GM18508 (cell line): ENCODE data around the gene BAX.

ENCODE experiments used
- ATAC-seq: cut with Tn5 transposase; IDR thresholded peaks from one replicate; pipeline ENCODE4 v1.9.1; 2021; ENCODE audit warnings: moderate number of reproducible peaks; ENCODE audit not compliant: insufficient read depth, unreplicated experiment

The BAX gene

DNA sequence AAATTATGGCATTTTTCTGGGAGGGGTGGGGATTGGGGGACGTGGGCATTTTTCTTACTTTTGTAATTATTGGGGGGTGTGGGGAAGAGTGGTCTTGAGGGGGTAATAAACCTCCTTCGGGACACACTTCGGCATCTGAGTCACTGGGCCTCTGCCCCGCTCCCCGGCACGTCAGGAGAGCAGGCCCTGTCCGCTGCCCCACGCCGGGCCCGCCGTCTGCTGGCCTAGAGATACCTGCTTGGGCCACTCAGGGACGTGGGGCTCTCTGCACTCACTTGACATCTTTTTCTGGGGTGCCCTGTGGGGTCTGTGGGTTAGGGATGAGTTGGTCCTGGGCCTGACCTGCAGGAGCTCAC, 7.0 kb downstream of the BAX start:
- no peak for ATAC-seq

DNA sequence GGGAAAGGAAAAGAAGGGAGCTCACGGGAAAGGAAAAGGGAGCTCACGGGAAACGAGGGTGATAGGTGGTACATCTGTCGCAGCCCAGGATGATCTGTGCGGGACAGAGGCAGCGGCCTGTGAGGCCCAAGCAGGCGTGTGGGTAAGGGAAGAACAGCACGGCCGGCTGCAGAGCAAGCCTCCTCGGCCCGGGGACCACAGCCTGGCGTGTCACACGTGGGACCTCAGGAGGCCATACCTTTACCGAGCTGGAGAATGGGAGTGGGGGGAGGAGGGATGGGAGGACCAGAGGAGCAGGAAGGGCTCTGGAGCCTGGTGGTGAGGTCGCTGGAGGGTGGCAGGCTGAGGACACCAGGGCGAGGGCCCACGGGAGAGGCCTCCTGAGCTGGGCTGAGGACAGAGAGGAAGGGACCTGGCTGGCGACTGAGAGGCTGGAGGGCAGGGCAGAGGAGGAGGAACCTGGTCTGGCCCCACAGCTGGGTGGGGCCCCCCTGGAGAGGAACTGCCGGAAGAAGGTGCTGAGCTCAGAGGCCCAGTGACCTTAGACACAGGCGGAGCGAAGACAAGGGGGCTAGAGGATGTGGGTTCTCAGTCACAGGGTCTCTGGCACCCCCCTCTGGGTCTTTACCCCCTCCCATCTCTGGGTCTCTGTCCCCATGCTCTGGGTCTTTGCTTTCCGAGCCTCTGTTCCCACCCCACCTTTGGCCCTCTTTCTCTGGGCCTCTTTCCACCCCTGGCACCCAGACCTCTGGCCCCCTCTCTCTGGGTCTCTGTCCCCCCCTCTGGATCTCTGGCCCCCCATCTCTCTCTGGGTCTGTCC, 7.6 kb downstream of the BAX start:
- ATAC-seq, result no peak

DNA sequence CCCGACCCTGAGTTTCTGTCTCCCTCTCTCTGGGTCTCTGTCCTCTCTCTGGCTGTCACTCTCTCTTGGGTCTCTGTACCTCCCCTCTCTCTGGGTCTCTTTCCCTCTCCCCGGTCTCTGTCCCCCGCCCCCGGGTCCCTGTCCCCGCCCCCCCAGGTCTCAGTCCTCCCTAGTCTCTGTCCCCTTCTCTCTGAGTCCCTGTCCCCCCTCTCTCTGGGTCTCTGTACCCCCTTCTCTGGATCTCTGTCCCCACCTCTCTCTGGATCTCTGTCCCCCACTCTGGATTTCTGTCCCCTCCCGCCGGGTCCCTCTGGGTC, 8.1 kb downstream of the BAX start:
- no peak for ATAC-seq

DNA sequence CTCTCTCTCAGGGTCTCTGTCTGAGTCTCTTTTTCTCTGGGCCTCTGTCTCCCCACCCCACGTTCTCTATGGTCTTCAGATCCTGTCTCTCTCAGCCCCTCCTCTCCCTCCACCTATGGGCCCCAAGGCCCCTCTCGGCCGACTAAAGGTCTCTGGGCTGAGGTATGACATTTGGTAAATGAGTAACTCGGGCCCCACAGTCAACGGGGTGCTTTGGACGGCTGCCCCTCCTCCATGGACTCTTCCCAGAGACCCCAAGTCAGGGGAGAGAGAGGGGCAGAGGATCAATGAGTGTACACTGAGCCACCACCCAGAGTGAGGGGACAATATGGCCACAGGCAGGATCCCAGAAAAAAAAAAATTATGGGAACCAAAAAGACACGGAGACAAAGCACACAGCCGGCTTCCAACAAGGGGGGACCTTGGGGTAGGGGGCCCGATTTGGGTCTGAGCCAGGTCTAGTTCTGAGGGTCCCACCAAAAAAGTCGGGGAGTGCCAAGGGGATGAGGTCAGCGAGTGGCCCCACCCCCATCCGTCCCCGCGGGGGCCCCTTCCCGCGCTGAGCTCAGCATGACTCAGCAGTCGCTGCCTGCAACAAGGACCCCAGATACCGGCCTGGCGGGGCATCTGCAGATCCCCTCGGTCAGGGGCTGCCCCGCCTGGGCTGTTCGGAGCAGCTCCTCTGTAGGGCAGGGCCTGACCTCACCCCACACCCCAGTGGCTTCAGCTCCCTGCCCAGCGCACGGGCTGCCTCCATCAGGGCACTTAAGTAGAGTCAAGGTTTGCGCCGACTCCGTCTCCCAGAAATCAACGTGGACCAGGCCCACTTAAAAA, 8.9 kb downstream of the BAX start:
- ATAC-seq, result no peak

DNA sequence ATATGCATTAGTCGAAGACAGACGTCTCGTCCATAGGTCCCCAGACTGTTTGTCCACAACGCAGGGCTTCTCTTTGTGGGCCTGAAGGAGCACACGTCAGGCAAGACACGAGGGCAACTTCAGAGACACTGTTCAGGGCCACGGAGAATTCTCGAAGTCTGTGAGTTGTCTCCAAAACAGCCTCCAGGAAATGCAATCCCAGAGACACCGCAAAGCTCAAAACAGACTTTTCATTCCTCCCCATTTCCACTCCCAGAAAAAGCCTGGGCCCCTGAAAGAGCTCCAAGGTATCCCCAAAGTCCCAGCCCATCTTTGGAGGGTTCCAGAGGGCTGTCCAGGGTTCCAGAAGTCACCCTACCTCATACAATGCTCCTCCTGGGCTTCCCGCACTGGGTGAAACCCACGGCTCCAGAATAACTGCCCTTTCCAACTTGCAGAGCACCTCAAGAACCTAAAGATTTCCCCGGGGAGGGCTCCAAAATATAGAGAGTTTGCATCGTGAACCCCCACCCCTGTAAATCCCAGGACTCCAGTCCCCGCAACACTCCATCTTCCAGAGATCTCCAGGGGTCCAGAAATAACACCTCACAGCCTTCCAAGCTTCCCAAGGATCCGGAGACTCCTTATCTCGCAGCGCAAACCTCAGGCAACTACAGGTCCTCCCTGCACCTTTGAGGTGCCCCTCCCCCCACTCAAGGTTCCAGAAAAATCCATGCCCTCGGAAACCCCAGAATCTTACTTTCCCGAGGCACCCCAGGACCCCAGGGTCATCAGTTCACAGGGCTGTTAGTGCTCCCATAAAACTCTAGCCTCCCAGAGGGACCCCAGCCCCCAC, 9.7 kb downstream of the BAX start:
- ATAC-seq, result no peak

DNA sequence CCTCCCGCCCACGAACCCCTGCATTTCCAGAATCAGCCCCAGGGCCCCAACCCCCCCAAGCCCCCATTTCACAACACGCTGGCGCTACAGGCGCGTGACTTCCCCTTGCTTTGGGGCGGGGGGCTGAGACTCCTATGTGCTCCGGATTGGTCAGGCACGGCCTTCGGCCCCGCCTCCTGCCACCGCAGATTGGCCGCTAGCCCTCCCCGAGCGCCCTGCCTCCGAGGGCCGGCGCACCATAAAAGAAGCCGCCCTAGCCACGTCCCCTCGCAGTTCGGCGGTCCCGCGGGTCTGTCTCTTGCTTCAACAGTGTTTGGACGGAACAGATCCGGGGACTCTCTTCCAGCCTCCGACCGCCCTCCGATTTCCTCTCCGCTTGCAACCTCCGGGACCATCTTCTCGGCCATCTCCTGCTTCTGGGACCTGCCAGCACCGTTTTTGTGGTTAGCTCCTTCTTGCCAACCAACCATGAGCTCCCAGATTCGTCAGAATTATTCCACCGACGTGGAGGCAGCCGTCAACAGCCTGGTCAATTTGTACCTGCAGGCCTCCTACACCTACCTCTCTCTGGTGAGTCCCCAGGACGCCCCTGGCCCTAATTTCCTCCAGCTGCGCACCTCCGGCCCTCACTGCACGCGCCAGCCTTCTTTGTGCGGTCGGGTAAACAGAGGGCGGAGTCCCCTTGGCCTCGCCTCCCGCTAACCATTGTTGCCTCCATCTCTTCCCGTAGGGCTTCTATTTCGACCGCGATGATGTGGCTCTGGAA, 10.5 kb downstream of the BAX start, which contains the start of gene FTL:
Gene FTL (plus strand): TSS at position 270 of the 766 bp plus-strand sequence. CDS start 199 bp downstream, at position 469.
- no peak for ATAC-seq

DNA sequence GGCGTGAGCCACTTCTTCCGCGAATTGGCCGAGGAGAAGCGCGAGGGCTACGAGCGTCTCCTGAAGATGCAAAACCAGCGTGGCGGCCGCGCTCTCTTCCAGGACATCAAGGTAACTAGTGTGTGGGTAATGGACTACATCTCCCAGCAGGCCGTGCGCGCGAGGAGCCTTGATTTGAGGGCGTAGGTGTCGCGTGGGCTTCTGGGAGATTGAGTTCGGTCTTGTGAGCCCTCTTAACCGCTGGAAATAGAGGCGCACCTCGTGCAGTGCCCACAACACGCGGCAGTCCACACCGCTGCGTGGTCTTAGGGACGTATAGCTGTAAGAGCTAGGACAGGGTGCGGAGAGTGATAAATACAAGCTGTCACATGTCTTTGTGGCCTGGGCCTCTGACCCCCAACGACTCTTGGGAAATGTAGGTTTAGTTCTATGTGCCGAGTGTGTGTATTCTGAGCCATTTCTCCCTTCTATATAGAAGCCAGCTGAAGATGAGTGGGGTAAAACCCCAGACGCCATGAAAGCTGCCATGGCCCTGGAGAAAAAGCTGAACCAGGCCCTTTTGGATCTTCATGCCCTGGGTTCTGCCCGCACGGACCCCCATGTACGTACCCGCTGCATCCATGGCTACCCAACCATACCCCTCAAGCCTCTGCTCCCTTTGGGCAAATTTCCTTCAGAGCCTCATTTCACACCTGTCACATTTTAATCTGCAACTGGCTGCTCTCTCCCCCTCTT, 11.3 kb downstream of the BAX start:
- ATAC-seq, result no peak

DNA sequence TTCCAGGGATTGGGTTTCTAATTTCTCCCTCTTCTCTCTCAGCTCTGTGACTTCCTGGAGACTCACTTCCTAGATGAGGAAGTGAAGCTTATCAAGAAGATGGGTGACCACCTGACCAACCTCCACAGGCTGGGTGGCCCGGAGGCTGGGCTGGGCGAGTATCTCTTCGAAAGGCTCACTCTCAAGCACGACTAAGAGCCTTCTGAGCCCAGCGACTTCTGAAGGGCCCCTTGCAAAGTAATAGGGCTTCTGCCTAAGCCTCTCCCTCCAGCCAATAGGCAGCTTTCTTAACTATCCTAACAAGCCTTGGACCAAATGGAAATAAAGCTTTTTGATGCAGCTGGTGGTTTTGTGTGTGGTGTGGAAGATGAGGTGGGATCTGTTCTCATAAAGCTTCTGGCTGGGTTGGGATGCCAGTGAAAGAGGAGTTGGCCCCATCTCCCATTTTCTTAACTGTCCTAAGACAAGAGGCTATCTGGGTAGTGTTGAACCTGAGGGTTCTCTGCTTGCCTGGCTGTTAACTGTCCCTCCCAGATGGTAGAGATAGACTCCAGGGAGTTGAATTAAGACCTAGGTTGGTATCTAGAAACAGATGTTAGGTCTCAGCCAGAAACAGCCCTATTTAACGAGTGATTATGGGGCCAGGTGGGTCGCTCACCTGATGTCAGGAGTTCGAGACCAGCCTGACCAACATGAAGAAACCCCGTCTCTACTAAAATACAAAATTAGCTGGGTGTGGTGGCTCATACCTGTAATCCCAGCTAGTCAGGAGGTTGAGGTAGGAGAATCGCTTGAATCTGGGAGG, 12.1 kb downstream of the BAX start:
- ATAC-seq, result no peak

DNA sequence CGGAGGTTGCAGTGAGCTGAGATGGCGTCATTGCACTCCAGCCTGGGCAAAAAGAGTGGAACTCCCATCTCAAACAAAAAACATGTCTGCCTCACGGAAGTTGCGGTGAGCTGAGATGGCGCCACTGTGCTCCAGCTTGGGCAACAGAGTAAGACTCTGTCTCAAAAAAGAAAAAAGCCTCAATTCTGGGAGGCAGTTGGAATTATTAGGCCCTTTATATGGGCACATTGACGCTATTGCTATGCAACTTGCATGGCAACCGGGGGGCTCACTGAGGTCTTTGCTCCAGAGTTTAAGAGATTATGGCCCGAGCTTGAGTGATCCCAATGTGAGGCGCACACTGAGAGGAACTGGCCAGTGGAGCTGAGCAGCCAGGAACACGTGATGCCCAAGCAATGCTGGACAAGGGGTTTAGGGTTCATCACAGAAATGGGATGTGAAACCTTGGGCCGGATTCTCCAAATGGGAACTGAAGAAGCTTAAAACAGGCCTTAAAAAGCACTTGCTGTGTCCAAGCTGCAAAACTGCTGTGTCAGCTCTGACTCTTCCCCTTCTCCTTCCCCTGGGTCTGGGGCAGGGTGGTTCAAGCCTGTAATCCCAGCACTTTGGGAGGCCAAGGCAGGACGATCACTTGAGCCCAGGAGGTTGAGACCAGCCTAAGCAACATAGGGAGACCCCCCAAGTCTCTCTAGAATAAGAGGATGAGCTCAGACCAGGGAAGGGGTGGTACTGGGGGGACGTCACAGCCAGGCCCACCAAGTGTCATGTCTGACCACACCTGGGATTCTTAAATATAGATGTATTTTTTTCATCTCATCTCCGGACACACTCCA, 12.9 kb downstream of the BAX start:
- ATAC-seq, result no peak

DNA sequence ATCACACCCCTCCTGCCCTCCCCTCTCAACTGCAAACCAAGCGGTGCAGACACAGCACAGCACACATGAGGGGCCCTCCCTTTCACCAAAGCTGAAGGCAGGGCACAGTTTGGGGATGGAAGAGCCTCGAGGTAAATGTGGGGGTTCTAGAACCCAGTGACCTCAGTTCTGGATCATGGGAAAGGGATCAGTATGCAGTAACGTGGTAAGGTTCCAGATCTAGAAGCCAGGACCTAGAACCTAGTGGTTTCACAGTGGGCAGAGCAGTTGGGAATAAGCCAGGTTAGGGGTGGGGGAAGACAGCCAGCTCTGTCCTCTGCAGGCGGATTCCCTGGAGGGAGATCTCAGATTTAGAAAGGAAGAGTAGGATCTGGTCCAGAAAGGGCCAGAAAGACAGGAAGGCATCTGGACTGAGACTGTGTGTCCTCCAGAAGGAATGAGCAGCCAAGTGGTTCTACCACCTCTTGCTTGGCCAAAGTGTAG, 13.5 kb downstream of the BAX start:
- no peak for ATAC-seq

DNA sequence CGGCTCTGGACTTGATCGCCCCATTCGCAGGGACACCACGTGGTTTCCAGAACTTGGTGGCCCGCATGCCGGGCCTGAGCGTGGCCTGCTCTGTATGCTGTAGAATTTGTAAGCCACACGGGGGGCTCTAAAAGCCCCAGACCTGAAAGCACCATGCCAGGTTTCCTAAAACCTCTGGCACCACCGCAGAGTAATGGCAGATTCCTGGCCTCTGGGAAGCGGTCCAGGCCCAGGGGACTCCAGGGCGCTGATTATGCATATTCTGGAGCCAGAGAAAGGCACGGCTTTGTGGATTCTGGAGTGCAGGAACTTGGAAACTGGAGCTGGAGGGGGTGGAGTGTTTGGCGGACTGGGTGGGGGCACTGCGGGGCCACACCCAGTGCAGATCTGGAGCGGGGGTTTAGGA, 14.1 kb downstream of the BAX start:
- ATAC-seq, result no peak

DNA sequence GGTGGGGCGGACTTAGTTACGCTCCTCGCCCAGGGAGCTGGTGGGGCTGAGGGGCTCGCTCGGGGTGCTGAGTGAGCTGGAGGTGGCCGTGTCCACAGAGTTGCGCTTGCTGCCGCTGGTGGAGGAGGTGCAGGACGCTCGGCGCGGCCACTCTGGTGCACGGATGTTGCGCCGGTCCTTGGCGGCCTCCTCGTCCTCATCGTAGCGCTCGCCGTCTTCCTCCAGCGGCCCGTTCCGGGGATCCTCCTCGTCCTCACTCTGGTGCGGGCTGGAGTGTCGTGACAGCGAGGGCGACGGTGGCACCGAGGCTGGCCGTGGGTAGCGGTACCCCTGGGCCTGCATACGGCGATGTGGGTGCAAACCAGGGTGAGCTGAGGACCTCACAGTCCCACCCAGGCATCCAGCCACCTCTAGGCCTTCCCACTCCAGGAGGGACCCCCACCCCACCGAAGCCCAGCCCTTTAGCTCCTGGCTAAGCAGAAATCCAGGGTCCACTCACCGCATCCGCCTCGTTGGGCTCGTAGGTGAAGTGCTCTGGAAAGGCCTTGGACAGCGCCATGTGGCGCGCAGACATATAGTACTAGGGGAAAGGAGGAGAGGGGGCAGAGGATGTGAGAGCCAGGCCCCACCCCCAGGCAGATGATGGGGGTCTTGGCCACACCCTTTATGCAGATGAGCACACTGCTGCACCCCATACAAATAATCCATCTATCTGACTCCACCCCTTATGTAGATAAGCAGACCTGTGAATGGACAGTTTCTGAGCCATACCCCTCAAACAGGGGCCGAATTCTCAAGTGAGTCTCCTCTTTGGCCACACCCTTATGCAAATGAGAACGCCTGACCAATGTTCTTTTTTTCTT, 14.8 kb downstream of the BAX start:
- no peak for ATAC-seq

DNA sequence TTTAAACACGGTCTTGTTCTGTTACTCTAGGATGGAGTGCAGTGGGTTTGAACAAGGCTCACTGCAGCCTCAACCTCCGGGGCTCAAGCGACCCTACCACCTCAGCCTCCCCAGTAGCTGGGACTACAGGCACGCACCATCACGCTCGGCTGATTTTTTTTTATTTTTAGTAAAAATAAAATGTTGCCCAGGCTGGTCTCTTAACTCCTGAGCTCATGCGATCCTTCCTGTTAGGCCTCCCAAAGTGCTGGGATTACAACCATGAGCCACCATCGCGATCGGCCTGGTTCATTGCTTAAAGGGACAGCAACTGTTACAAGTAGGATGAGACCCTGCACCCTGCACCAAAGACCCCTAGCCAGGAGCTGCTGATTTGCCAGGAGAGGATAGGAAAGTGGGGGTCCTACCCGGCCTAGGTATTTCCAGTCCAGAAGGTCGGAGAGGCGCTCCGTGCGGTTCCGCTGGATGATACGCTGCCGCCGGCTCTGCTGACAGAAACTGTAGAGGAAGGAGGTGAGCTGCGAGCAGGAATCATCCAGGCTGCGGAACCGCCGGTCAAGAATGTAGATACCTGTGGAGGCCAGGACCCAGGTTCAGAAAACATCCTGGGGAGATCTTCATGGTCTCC, 15.6 kb downstream of the BAX start:
- ATAC-seq, result no peak

DNA sequence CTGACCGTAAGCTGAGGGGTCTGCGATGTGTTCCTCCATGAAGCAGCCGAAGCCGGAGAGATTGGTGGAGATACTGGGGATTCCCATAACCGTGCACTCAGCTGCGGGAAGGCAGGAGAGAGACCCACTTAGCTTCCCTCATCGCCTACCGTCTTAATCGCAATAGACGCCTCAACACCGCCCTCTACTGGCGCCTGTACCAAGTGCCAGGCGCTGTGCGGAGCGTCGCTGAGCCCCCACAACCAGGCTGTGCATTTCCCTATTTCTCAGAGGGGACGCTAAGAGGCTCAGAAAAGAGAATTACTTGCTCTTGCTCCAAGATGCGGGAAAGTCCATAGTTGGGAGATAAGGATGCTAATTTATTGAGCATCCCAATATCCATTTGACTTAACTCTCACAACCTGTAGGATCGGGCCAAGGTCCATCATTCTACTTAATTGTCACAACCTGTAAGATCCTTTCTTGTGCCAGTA, 16.3 kb downstream of the BAX start:
- ATAC-seq, result no peak

DNA sequence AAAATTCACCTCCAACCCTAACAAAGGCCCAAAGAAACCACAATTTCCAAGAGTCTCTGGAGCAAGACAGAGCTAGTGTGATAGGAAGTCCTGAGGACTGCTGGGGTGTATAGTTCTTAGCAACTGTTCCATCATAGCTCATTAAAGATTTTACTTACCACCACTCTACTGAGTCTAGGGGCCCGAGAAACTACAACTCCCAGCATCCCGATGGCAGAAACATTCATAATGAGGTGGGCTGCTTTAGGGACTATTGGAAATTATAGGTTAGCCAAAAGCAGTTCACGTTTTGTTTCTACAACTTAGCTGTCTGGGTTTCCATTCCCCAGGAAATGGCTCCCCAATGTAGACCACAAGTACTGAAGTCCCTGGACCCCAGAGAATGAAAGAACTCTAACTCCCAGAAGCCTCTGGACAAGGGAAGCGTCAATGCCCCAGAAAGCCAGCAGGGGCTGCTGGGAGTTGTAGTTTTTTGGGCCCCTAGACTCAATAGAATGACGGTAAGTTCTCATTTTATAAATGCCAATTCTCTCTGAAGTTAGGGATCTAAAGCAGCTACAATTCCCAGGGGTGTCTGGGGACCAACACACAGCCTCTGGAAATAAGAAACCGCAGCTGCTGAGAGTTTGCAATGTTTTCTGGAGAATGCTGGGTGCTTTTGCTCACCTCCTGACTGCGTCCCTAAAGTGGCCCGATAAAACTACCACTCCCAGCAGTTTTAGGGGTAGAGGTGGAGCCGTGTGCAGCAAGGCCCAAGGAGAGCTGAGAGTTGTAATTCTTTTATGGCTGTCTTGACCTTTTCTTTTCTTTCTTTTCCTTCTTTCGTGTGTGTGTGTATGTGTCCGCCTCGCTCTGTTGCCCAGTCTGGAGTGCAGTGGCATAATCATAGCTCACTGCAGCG, 21.5 kb downstream of the BAX start:
- no peak for ATAC-seq
